Naive thymus-derived CD4-positive, alpha-beta T cell (primary cell): ENCODE data around the gene HLA-E. TPM values are rescaled to one million over a fixed set of nuclear protein-coding genes. Genes with fewer than 3 reads are reported as not detected.
"Not testable (repeated sequence)": the region's sequence is repeated elsewhere in the genome, so short reads cannot be mapped to it uniquely, and the experiment has no call there.

Source experiments
- ATAC-seq: fragments of 150-1000 bp; cut with Tn5 transposase; 2 replicates; pipeline ENCODE4 v1.10.0; 2021; ENCODE audit warnings: mild to moderate bottlenecking, moderate library complexity
- CTCF ChIA-PET: fragments of 350-600 bp; sonication (Branson Sonifier 250); formaldehyde crosslinking; loops from one replicate; lab custom pipeline; 2021; ENCODE audit warnings: antibody characterized with exemption; lab: Charles Lee
- POLR2A ChIA-PET: fragments of 350-600 bp; sonication (Branson Sonifier 250); formaldehyde crosslinking; loops from one replicate; lab custom pipeline; 2021; ENCODE audit warnings: antibody characterized with exemption, inconsistent platforms; lab: Charles Lee
- DNase-seq, 9 donors: peaks; one replicate each; pipeline versions ENCODE4 v3.0.0 to v3.0.0-alpha.2; 2020 to 2022; ENCODE audit warnings: mixed read lengths in 1 of 9
- H3K27ac ChIP-seq: one replicate; pipeline ENCODE4 v1.7.0; 2013; ENCODE audit warnings: mild to moderate bottlenecking, low read depth, low read length, moderate library complexity
- H3K27me3 ChIP-seq, 2 donors: one replicate each; pipeline ENCODE4 v1.7.0; 2013; ENCODE audit warnings: low read length in 2 of 2, mild to moderate bottlenecking in 2 of 2, moderate library complexity in 2 of 2; ENCODE audit not compliant: control insufficient read depth in 2 of 2, insufficient read depth in 2 of 2
- H3K36me3 ChIP-seq, 3 experiments: 1 replicate in 2 of 3; 2 replicates in 1 of 3; pipeline ENCODE4 v1.7.0; 2013; ENCODE audit warnings: low read length in 3 of 3, mild to moderate bottlenecking in 3 of 3, moderate library complexity in 1 of 3; ENCODE audit not compliant: insufficient read depth in 3 of 3, control insufficient read depth in 2 of 3
- H3K4me1 ChIP-seq, 2 donors: one replicate each; pipeline ENCODE4 v1.7.0; 2013; ENCODE audit warnings: low read length in 2 of 2, mild to moderate bottlenecking in 2 of 2, moderate library complexity in 1 of 2; ENCODE audit not compliant: control insufficient read depth in 2 of 2, insufficient read depth in 2 of 2
- H3K4me3 ChIP-seq: 2 replicates; pipeline ENCODE4 v1.7.0; 2013; ENCODE audit warnings: mild to moderate bottlenecking, low read length
- H3K9me3 ChIP-seq, 3 experiments: 1 replicate in 2 of 3; 2 replicates in 1 of 3; pipeline ENCODE4 v1.7.0; 2013; ENCODE audit warnings: low read length in 3 of 3; ENCODE audit not compliant: control insufficient read depth in 2 of 3
- H3K27ac Mint-ChIP-seq, 9 donors: one replicate each; pipeline ENCODE4 v1.8.0; 2020 to 2022; ENCODE audit warnings: mixed read lengths in 9 of 9, mild to moderate bottlenecking in 8 of 9, moderate library complexity in 5 of 9, inconsistent platforms in 2 of 9
- H3K27me3 Mint-ChIP-seq, 5 donors: one replicate each; pipeline ENCODE4 v1.8.0; 2021 to 2022; ENCODE audit warnings: mixed read lengths in 5 of 5, mild to moderate bottlenecking in 1 of 5
- H3K36me3 Mint-ChIP-seq, 5 donors: one replicate each; pipeline ENCODE4 v1.8.0; 2020 to 2022; ENCODE audit warnings: mixed read lengths in 5 of 5, mild to moderate bottlenecking in 3 of 5, inconsistent platforms in 1 of 5
- H3K4me1 Mint-ChIP-seq, 7 donors: one replicate each; pipeline ENCODE4 v1.8.0; 2020 to 2022; ENCODE audit warnings: mixed read lengths in 7 of 7, mild to moderate bottlenecking in 3 of 7, inconsistent platforms in 1 of 7
- H3K4me3 Mint-ChIP-seq, 10 donors: one replicate each; pipeline ENCODE4 v1.8.0; 2020 to 2022; ENCODE audit warnings: mild to moderate bottlenecking in 10 of 10, mixed read lengths in 10 of 10, moderate library complexity in 6 of 10, inconsistent platforms in 2 of 10
- H3K9me3 Mint-ChIP-seq, 11 donors: one replicate each; pipeline ENCODE4 v1.8.0; 2020 to 2022; ENCODE audit warnings: mixed read lengths in 11 of 11, mild to moderate bottlenecking in 4 of 11, inconsistent platforms in 1 of 11, moderate library complexity in 1 of 11
- intact Hi-C, 2 donors: fragments of 100-400 bp; cut with micrococcal nuclease; formaldehyde crosslinking; loops; one replicate each; pipeline ENCODE4 v1.15.1; 2023
- polyA plus RNA-seq, 2 donors: library from polyadenylated mRNA; unstranded; fragments of 300-500 nt; fragmentation: Illumina TruSeq; gene quantifications; one replicate each; pipeline ENCODE4 v1.2.3, GENCODE V29; 2021
- total RNA-seq, 6 experiments: library from RNA in 5 of 6; stranded (reverse) in 5 of 6; gene quantifications; 1 replicate in 5 of 6; 2 replicates in 1 of 6; pipeline ENCODE4 v1.2.3 and lab custom pipeline; 2021 to 2026

The HLA-E gene
- total and polyA plus RNA-seq, 7 experiments from 2014 or later, result 614 to 3,096 (median 1,107) TPM

DNA sequence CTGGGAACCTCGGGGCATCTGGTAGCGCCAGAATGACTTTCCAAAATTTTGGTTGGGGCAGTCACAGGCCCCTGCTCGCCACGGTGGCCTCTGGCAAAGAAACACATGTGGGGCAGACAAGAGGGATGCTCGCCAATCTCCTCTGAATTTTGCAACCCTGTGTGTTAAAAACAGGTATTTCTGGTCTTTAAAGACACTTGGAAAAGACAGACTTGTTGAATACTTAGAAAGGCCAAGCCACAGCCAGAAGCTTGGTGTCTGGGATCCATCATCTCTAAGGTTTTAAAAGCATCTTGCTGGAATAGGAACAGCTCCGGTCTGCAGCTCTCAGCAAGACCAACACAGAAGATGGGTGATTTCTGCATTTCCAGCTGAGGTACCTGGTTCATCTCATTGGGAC, 31.2 kb downstream of the HLA-E start:
- Mint-ChIP-seq H3K27me3 (peaks cover 0 to 4% (median 0%) of the 10 kb centered on the region in 5 donors), H3K36me3 (peaks cover 12 to 45% (median 27%) of the 10 kb centered on the region in 5 donors), H3K4me1 (peaks cover 22 to 69% (median 57%) of the 10 kb centered on the region in 7 donors), H3K27ac (peak overlapping the region in 5 of 9 donors; percentile 30 to 73 (median 66)), H3K4me3 (peak overlapping the region in 3 of 10 donors; percentile 16 to 79 (median 42)), H3K9me3 (peaks cover 7 to 73% (median 48%) of the 10 kb centered on the region in 11 donors)
- DNase-seq (no peak), ATAC-seq (no peak)
- CTCF ChIA-PET, result interaction anchor here (1.7 kb wide), 1 partner anchor 12 kb away, joined by 6 read pairs; no protein-coding TSS in a partner anchor
- no peaks in the 10 kb centered on the region for H3K27me3 ChIP-seq
- no peak overlapping the region for H3K4me3 ChIP-seq
- POLR2A ChIA-PET, result interaction anchor here (1.8 to 2.6 kb wide), 3 partner anchors 9 to 28 kb away, joined by 9 to 38 read pairs (median 11); no protein-coding TSS in a partner anchor
- H3K36me3 ChIP-seq, result no peaks in the 10 kb centered on the region
- H3K9me3 ChIP-seq, result peaks cover 0 to 10% (median 0%) of the 10 kb centered on the region in 3 experiments
- H3K4me1 ChIP-seq, result peaks cover 5 to 31% of the 10 kb centered on the region in 2 donors
- intact Hi-C loops, result no loop called here
- no peak overlapping the region for H3K27ac ChIP-seq

DNA sequence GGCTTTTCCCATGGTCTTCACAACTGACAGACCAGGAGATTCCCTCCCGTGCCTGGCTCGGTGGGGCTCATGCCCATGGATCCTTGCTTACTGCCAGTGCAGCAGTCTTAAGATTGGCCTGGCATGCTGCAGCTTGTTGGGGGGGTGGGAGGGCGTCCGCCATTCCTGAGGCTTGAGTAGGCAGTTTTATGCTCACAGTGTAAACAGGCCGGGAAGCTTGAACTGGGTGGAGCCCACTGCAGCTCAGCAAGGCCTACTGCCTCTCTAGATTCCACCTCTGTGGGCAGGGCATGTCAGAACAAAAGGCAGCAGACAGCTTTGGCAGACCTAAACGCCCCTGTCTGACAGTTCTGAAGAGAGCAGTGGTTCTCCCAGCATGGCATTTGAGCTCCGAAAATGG, 31.8 kb downstream of the HLA-E start:
- H3K9me3 ChIP-seq, result peaks cover 0 to 10% (median 0%) of the 10 kb centered on the region in 3 experiments
- intact Hi-C loops, ATAC-seq, DNase-seq, H3K36me3 ChIP-seq, H3K4me3 ChIP-seq, H3K27ac ChIP-seq, H3K27me3 Mint-ChIP-seq, H3K27me3 ChIP-seq: not testable (repeated sequence)
- ChIA-PET CTCF (interaction anchor here (0.9 to 1.7 kb wide), 3 partner anchors 11 to 39 kb away, joined by 3 to 6 read pairs (median 3); no protein-coding TSS in a partner anchor), POLR2A (interaction anchor here (1.1 to 2.6 kb wide), 4 partner anchors 9 to 34 kb away, joined by 3 to 38 read pairs (median 10); no protein-coding TSS in a partner anchor)
- H3K9me3 Mint-ChIP-seq, result peaks cover 7 to 76% (median 48%) of the 10 kb centered on the region in 11 donors
- peaks cover 12 to 47% (median 27%) of the 10 kb centered on the region in 5 donors for H3K36me3 Mint-ChIP-seq
- H3K4me1 ChIP-seq, result peaks cover 1 to 31% of the 10 kb centered on the region in 2 donors
- peak overlapping the region in 1 of 9 donors; percentile 41 for H3K27ac Mint-ChIP-seq
- H3K4me1 Mint-ChIP-seq, result peaks cover 18 to 65% (median 53%) of the 10 kb centered on the region in 7 donors
- peak overlapping the region in 2 of 10 donors; percentile 42 to 79 for H3K4me3 Mint-ChIP-seq

DNA sequence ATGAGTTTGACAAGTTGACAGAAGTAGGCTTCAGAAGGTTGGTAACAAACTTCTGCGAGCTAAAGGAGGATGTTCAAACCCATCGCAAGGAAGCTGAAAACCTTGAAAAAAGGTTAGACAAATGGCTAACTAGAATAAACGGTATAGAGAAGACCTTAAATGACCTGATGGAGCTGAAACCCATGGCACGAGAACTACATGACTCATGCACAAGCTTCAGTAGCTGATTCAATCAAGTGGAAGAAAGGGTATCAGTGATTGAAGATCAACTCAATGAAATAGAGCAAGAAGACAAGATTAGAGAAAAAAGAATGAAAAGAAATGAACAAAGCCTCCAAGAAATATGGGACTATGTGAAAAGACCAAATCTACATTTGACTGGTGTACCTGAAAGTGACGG, 32.6 kb downstream of the HLA-E start:
- Mint-ChIP-seq H3K9me3 (peaks cover 7 to 72% (median 45%) of the 10 kb centered on the region in 11 donors), H3K4me3 (peak overlapping the region in 3 of 10 donors; percentile 2 to 31 (median 25)), H3K27ac (peak overlapping the region in 4 of 9 donors; percentile 34 to 76 (median 66)), H3K4me1 (peaks cover 18 to 57% (median 46%) of the 10 kb centered on the region in 7 donors), H3K36me3 (peaks cover 12 to 45% (median 27%) of the 10 kb centered on the region in 5 donors)
- H3K27me3 ChIP-seq, intact Hi-C loops, ATAC-seq, DNase-seq, H3K36me3 ChIP-seq, H3K27ac ChIP-seq, H3K4me3 ChIP-seq, H3K27me3 Mint-ChIP-seq: not testable (repeated sequence)
- H3K4me1 ChIP-seq, result peaks cover 0 to 30% of the 10 kb centered on the region in 2 donors
- H3K9me3 ChIP-seq, result peaks cover 0 to 10% (median 0%) of the 10 kb centered on the region in 3 experiments
- POLR2A ChIA-PET, result interaction anchor here (1.0 to 2.6 kb wide), 7 partner anchors 8 to 36 kb away, joined by 3 to 38 read pairs (median 4); no protein-coding TSS in a partner anchor
- CTCF ChIA-PET, result interaction anchor here (0.9 to 1.7 kb wide), 4 partner anchors 10 to 40 kb away, joined by 3 to 6 read pairs (median 3); no protein-coding TSS in a partner anchor

DNA sequence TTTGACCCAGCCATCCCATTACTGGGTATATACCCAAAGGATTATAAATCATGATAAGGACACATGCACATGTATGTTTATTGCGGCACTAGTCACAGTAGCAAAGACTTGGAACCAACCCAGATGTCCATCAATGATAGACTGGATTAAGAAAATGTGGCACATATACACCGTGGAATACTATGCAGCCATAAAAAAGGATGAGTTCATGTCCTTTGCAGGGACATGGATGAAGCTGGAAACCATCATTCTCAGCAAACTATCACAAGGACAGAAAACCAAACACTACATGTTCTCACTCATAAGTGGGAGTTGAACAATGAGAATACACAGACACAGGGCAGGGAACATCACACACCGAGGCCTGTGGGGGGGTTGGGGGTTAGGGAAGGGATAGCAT, 37.1 kb downstream of the HLA-E start:
- ATAC-seq, H3K27ac ChIP-seq, H3K9me3 ChIP-seq, H3K36me3 ChIP-seq, H3K4me3 Mint-ChIP-seq, H3K27ac Mint-ChIP-seq, H3K27me3 ChIP-seq, H3K4me3 ChIP-seq, intact Hi-C loops, H3K27me3 Mint-ChIP-seq, DNase-seq: not testable (repeated sequence)
- Mint-ChIP-seq H3K36me3 (peaks cover 12 to 36% (median 16%) of the 10 kb centered on the region in 5 donors), H3K9me3 (peaks cover 7 to 44% (median 22%) of the 10 kb centered on the region in 11 donors), H3K4me1 (peaks cover 18 to 53% (median 47%) of the 10 kb centered on the region in 7 donors)
- peaks cover 15 to 16% of the 10 kb centered on the region in 2 donors for H3K4me1 ChIP-seq
- ChIA-PET CTCF (interaction anchor here (1.3 to 4.4 kb wide), 2 partner anchors 15 to 43 kb away, joined by 4 to 30 read pairs; no protein-coding TSS in a partner anchor), POLR2A (interaction anchor here (0.9 to 2.1 kb wide), 6 partner anchors 16 to 34 kb away, joined by 3 to 14 read pairs (median 5); no protein-coding TSS in a partner anchor)

DNA sequence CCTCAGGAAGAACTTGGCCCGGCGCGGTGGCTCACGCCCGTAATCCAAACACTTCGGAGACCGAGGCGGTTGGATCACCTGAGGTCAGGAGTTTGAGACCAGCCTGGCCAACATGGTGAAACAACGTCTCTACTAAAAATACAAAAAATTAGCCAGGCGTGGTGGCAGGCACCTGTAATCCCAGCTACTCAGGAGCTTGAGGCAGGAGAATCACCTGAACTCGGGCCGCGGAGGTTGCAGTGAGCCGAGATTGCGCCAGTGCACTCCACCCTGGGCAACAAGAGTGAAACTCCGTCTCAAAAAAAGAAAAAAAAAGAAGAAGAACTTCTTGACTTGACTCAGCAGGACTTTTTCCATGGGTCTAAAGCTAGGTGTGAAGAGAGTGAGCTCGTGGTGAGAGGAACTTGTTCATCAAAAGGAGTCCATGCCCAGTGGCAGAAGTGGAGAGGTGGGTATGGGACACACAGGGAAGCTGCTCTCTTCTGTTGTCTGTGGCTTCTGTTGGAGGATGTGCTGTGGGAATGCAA, 40.1 kb downstream of the HLA-E start:
- peak overlapping the region in 9 of 10 donors; percentile 21 to 65 (median 52) for H3K4me3 Mint-ChIP-seq
- H3K9me3 ChIP-seq, H3K27me3 ChIP-seq, H3K4me3 ChIP-seq, H3K27me3 Mint-ChIP-seq, H3K36me3 ChIP-seq, H3K27ac ChIP-seq, intact Hi-C loops: not testable (repeated sequence)
- peaks cover 0 to 16% (median 0%) of the 10 kb centered on the region in 5 donors for H3K36me3 Mint-ChIP-seq
- H3K4me1 Mint-ChIP-seq, result peaks cover 16 to 59% (median 41%) of the 10 kb centered on the region in 7 donors
- H3K9me3 Mint-ChIP-seq, result peaks cover 0 to 18% (median 7%) of the 10 kb centered on the region in 11 donors
- ATAC-seq (peak; percentile 26), DNase-seq (peak in 1 of 9 donors; percentile 55)
- H3K4me1 ChIP-seq, result peaks cover 19 to 24% of the 10 kb centered on the region in 2 donors
- POLR2A ChIA-PET, result interaction anchor here (0.6 to 5.2 kb wide), 18 partner anchors 8 to 1650 kb away, joined by 3 to 184 read pairs (median 6); partner anchors contain the start of genes HLA-E, MRPS18B and PRR3
- H3K27ac Mint-ChIP-seq, result peak overlapping the region; percentile 32 to 90 (median 63)
- CTCF ChIA-PET, result interaction anchor here (1.0 to 6.5 kb wide), 7 partner anchors 11 to 84 kb away, joined by 3 to 96 read pairs (median 7); no protein-coding TSS in a partner anchor

DNA sequence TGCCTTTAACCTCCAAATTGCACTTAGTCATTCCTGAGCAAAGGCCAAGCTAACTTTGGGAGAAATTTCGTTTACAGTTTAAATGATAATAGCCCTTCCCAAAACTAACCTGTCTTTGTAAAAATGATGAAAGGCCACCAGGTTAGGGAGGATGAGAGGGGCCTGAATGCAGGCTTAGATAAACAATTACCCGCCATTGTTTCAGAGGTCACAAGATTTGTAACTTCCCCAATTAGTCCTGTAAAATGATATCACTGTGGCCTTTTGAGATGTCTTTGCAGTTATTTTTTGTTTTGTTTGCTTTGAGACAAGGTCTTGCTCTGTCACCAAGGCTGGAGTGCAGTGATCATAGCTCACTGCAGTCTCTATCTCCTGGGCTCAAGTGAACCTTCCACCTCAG, 40.7 kb downstream of the HLA-E start:
- H3K4me1 Mint-ChIP-seq, result peaks cover 16 to 56% (median 41%) of the 10 kb centered on the region in 7 donors
- Histone ChIP-seq H3K36me3 (no peaks in the 10 kb centered on the region), H3K9me3 (no peaks in the 10 kb centered on the region), H3K27ac (no peak overlapping the region), H3K4me1 (peaks cover 19 to 24% of the 10 kb centered on the region in 2 donors), H3K27me3 (no peaks in the 10 kb centered on the region), H3K4me3 (no peak overlapping the region)
- H3K4me3 Mint-ChIP-seq, result peak overlapping the region in 7 of 10 donors; percentile 11 to 58 (median 41)
- POLR2A ChIA-PET, result interaction anchor here (0.6 to 5.2 kb wide), 17 partner anchors 9 to 1650 kb away, joined by 3 to 184 read pairs (median 7); partner anchors contain the start of genes HLA-E, MRPS18B and PRR3
- ATAC-seq (no peak), DNase-seq (no peak)
- CTCF ChIA-PET, result interaction anchor here (0.7 to 6.5 kb wide), 9 partner anchors 11 to 83 kb away, joined by 3 to 96 read pairs (median 6); no protein-coding TSS in a partner anchor
- H3K36me3 Mint-ChIP-seq, result peaks cover 0 to 10% (median 0%) of the 10 kb centered on the region in 5 donors
- peaks cover 0 to 12% (median 2%) of the 10 kb centered on the region in 11 donors for H3K9me3 Mint-ChIP-seq
- peak overlapping the region in 8 of 9 donors; percentile 32 to 90 (median 58) for H3K27ac Mint-ChIP-seq
- H3K27me3 Mint-ChIP-seq, result no peaks in the 10 kb centered on the region
- intact Hi-C loops, result no loop called here
